Activated CD4-positive, CD25-positive, alpha-beta regulatory T cell (primary cell): ENCODE data around the gene ARSJ.
"Not testable (repeated sequence)": the region's sequence is repeated elsewhere in the genome, so short reads cannot be mapped to it uniquely, and the experiment has no call there.

Source experiments
- DNase-seq, 4 experiments: peaks; one replicate each; lab custom pipeline; 2025; lab: John Stamatoyannopoulos, UW

Gene ARSJ

DNA sequence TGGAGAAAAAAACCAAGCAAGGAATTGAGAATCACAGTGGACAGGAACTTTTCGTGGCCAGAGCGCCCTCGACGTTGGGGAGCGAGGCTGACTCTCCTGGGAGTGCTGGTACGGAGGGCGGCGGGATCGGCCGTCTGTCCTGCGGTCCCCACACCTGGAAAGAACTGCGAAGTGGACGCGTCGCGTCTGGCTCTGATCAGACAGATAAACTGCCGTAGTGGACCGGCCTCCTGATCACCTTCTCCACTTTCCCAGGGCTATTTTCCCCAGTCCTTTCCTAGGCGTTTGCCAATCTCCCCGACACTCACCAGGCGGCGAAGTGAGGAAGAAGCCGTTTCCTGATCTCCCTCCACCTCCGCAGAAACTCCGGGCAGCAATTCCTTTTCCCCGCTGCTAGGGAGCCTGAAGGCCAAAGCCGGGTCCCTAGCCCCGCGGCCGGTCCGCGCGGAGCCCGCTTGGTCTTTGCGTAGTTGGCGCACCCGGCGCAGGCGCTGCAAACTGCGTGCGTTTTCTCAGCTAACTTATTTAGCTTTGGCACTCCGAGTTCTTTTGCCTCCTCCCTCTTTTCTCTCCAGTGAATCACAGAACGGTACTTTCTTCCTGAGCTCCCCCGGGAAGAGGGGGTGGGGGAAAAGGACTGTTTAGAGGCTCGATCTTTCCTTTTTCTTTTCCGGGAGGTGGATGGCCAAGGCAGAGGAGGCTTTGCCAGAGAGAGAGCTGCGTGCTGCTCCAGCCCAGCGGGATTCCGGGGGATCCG lies at the start of gene ARSJ:
TSS of gene ARSJ (minus strand) at position 500 of the 757 bp plus-strand sequence. CDS start 813 bp downstream, outside the sequence.
- peak in 1 of 4 experiments; percentile 1 for DNase-seq

DNA sequence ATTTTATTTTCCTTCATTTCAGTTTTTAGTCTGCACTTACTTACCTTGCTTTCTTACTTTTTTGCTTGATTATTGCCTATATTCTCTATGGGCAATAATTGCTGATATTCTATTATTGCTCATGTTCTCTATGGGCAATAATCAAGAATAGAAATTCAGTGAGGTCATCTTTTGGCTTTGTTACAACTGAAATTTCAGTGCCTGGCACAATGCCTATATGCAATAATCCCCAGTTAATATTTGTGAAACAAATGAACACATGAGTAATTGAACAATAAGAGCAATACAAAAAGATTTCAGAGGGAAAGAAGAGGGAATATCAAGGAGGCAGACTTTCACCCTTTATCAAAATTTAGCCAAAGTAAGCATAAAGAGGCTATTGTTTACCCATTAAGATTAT lies 48.6 kb upstream of the ARSJ start:
- no peak for DNase-seq

DNA sequence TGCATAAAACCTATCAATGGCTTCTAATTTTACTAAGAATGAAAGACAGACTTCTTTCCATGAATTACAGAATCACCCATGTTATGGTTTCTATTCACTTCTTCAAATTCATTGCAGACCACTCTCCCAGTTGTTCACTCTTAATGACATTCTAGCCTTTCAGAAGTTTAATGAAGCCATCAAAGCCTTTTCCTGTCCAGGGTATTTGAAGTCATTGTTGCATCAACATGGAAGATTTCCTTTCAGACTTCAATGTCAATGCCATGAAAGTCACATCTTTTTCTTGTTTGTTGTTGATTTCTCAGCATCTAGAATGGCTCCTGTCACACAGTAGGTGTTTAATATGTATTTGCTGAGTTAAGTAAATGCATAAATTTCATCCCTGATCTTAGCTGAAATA lies 48.1 kb upstream of the ARSJ start:
- DNase-seq, result no peak

DNA sequence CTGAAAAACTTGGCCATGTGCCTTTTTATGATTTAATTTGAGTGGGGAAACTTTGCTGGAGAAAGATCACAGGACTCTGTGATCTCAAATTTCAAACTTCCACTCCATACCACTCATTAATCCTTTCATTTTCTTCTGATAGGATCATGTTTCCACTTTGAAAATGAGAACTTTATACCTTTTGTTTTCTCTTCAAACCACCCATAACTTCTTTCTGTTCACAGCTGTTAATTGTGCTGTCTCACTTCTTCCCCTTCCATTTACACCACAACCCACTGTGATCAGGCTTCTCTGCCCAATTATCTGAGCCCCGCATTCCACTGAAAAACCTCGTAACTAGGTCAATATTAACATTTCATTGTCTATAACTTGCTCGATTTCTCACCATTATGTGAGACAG lies 47.0 kb upstream of the ARSJ start:
- no peak for DNase-seq

DNA sequence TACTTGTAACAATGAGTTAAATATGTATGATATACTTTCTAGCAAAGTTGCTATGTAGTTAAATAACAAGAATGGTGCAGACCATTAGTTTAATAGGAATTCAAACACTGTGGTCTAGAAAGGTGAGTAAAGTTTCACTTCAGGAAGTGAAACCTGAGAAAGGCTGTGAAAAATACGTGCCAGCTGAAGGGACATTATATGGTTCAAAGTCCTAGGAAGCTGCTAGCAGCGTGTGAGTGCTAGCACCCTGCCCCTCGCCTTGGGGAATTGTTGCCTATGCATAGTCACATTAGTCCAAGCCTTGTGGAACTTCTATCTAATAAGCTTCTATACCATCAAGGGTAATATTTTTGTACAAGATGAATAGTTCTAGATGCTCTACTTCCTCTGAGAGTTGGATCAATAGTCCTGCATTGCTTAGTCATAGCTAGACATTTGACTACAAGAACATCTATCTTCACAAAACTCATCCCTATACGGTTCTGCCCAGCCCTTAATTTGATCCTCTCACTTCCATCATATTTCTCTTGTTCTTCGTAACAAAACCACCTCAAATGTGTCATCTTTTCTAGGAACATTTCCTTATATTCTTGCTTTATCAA lies 45.8 kb upstream of the ARSJ start:
- DNase-seq, result no peak

DNA sequence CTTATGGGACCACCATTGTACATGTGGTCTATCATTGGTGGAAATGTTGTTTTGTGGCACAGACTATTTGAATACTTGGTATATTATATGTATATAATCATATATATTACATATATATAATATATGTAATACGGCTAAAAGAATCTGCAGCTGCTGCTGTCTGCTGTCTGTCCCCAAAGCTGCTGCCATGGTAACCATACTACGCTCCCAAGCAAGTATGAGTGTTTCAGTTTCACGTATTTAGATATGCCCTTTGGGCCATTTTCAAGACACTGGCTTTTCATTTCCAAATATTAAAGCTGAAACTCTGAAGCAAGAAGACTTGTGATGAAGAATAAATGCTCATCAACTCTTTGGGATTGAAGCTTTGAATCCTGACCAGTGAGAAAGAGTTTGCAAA lies 42.0 kb upstream of the ARSJ start:
- DNase-seq, result no peak

DNA sequence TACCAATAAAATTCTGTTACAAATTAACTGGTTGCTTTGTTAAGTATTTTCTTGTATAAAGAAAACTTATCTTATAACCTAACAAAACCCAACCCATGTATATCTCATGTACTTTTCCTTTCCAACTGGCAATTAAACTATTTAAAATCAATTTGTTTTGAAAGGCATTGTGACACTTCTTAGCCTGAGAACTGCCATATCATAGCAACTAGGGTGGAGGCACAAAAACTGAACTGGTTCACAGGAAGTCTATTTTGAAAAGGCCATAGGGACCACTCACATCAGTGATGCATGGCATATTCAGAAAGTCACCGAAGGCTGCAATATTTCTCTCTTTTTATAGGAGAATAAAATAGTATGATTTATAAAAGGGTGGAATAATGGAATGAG lies 40.5 kb upstream of the ARSJ start:
- no peak for DNase-seq

DNA sequence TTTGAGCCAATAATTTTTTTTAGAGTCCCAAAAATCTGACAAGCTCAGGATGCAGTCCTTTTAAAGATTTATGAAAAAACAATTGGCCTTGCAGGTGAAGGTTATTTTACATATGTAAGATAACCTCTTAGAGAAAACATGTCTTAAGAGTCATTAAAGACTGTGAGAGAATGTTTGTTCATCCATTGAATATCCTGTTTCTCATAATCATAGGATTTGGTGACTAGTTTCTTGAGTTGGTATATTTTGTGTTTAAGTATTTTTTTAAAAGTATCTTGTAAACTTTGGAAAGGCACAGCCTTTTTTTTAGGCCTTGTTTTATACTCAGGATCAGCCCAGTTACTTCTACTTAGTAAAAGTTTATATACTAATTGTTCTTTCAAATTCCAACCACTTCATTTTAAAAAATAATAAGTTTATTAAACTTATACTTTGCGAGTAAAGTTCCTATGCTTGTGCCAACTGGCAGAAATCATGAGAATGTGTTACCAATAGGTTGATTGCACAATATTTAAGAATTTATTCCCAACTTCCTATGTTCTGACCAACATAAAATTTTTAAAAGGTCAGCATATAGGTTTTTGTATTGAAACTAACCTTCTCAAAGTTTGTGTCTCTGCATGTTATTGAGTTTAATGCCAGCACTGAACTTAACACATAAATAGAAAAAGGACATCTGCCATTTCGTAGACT lies 40.0 kb upstream of the ARSJ start:
- no peak for DNase-seq

DNA sequence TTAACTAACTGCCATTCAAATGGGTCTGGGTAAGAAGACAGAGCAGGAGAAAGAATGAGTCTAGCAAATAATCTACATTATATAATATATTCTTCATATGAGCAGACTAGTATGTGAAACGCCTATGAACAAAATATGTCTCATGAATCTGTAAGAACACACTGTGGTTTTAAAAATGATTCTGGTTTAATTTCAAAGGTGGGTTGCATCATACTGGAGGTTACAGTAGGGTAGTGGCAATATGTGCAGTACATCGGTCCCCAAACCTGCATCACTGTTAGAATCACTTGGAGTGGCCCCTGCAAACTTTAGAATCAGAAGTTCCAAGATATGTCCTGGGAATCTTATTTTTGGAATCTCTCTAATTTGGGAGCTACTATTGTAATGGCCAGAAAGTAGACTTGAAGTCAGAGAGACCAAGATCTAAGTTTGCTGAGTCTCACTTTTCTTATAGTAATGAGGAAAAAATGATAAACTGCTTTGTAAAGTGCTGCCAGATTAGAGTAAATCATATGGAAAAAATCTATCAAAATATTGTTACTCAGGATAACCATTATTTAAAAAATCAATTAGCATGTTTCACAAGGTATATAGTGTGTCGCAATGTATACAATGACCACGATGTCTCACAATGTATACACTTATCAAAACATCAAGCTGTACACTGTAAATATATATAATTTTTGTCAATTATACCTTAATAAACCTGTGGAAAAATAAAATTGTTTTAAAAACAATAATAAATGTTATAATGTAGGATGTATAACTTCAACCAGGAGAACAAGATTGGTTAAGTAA lies 37.9 kb upstream of the ARSJ start:
- DNase-seq, result no peak

DNA sequence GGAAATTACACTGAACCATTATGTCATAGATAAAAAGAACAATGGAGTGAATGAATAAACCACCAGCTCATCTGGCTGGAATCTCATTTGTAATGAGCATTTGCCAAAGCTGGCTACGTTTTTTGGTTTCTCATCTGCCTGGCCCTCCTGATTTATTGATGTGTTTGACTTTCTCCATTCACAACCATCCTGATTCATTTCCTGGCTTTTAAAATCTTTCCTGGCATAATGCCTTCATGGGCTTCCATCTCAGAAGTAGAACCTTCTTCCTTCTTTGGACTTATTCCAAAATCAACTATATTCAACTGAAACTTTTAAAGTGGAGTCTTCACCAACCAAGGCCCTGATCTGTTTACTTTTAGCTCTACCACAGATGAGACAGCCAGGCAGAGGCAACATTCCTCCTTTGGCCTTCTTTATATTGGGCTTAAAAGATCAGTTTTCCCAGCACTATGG lies 36.0 kb upstream of the ARSJ start:
- DNase-seq, result no peak

DNA sequence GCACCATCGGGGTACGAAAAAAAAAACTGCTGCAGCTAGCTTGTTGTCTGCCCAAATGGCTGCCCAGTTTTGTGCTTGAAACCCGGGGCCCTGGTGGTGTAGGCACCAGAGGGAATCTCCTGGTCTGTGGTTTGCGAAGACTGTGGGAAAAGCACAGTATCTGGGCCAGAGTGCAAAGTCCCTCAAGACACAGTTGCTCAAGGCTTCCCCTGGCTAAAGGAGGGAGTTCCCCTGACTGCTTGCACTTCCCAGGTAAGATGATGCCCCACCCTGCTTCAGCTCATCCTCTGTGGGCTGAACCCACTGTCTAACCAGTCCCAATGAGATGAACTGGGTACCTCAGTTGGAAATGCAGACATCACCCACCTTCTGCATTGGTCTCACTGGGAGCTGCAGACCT lies 33.8 kb upstream of the ARSJ start:
- not testable (repeated sequence) for DNase-seq

DNA sequence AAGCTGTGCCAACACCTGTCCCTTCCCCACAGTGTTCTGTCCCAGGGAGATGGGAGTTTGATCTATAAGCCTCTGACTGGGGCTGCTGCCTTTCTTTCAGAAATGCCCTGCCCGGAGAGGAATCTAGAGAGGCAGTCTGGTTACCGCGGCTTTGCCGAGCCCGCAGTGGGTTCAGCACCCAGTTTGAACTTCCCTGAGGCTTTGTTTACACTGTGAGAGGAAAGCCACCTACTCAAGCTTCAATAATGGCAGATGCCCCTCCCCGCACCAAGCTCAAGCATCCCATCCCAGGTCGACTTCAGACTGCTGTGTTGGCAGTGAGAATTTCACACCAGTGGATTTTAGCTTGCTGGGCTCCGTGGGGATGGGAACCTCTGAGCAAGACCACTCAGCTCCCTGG lies 33.3 kb upstream of the ARSJ start:
- no peak for DNase-seq

DNA sequence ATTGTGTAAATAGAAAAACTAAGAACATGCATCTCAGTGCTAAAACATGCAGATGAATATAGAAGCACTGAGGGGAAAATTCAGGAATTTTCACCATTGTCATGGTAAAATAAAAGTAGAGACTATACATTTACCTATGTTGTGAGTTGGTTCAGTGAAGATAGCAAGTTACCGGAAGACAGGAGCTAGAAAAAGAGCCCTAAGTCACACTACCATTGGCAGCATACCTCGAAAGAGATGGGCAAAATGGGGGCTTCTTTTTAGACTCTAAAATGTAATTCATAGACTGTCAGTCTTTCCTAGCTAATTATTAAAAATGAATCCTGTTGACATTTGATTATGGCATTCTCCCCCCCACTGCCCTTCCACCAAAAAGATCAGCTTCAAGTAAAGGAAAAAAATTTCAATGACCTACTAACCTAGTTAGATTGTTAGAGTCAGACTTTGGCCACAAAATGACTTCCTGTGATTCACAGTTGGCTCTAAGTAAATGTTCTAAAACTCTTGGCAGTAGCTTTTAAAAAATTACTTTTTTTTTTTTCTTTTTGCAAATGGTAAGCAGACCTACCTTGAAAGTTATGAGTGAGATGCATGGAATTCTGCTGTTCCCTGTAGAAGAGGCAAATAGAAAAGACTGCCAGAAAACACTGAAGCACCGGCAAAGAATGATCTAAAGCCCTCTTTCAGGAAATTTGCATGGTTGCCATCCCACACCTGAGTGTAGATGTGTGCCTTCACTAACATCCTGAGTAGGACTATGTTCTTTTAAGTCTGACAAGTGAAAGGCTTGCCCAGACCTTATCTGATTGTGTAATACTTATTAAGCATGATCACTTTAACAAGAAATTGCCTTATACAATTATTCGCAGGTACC lies 26.4 kb upstream of the ARSJ start:
- no peak for DNase-seq

DNA sequence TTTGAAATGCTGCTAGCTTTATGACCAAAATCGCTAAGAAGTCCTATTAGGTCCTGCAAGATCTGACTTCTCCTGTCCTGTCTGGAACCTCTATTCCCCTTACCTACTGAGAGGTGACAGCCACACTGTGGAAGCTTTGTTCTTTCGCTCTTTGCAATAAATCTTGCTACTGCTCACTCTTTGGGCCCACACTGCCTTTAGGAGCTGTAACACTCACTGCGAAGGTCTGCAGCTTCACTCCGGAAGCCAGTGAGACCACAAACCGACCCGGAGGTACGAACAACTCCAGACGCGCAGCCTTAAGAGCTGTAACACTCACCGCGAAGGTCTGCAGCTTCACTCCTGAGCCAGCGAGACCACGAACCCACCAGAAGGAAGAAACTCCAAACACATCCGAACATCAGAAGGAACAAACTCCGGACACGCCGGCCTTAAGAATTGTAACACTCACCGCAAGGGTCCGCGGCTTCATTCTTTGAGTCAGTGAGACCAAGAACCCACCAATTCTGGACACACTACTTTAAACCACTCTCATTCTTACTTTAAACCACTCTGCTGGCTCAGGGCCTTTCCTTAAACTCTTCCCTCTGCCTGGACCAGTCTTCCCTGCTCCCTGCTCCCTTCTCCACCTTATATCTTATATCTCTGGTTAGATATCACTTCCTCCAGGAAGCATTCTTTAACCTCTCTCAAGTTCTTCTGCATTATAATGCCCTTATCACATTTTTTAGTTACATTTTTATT lies 25.2 kb upstream of the ARSJ start:
- DNase-seq, result not testable (repeated sequence)

DNA sequence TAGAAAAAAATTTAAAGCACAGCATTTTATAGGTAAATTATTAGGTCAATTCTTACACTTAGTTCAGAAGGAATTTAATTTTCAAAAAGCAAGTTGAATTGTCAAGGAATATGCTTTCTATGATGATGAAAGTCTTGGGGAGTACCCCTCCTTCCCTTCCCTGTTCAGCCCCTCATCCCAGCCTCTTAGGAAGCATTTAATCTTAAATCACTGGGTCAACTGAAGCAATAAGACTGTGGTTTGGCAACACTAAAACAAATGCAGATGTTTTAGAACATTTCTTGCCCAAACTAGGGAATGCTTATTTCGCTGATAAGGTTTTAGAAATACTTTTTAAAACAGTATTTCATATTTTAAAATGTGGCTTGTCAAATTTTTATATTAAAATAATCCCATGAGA lies 19.1 kb upstream of the ARSJ start:
- no peak for DNase-seq

DNA sequence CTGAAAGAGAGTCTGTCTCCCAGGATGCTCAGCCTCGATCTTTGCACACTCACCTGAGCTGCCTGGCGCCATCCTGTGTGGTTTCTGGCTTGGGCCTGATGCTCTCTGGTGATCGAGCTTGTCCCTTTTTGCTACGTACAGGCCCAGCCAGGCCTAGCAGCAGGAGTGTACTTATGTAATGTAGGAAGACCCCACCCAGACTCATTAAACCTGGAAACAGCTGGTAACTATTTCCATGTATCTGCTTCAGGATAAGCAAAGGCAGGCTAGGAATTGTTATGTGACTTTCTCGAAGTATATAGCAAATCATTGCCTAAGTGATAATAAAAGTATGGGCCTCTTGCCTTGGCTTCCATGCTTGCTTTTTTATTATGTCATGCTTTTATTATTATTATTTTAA lies 18.6 kb upstream of the ARSJ start:
- DNase-seq, result no peak

DNA sequence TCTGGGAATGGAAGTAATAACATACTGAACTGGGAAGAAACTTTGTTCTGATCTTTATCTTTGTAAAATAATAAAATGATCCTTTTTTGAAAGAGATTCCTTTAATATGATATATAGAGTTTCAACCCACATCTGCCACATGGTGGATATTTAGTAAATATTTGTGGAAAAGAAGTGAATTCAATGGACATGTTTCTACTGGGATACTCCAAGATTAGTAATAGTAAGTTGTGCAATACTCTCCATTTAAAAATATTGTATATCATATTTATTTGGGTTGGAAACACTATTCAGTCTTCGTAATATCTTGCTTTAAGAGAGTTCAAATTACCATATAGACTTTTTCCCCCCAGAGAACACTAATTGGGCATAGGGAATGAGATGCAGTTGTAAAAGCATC lies 17.8 kb upstream of the ARSJ start:
- DNase-seq, result no peak

DNA sequence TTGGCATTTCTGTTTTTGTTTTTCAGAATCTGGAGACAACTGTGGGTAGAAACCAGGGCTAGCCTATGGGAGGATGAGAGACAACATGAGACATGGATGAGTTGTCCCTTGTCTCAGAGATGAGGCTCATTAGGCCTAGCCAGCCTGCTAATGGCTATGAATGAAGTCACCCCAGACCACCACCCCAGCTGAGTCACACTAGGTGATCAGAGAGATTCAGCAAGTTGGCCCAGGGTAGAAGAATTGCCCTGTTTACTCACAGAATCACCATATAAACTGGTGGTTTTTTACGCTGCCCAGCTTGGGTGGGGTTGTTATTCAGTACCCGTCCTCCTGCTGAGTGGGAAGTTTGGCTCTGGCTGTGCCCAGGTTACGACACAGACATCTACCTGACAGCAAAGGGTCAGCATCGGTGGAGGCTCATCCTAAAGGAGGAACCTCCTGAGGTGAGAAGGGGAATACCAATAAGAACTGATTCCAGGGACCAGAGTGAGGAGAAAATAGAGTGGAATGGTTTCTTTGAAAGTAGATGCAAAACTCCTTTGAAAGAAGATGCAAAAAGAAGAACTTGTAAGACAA lies 17.2 kb upstream of the ARSJ start:
- DNase-seq, result no peak

DNA sequence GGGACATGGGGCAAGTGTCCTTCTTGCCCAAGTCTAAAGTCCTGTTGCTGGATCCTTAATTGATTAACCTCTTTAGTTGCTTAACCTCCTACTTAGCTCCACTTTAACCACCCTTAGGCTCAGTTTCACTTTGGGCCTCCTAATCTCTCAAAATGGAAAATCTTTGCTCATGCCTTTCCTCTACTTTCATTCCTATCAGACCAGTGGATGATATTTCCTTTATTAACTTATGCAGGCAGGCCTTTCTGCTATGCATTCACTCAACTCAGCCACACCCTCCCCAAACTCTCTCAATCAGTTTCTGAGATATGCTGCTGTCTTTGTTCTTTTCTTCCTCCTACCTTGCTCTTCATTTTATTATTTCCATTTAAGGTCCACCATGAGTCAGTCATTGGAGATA lies 14.4 kb upstream of the ARSJ start:
- no peak for DNase-seq

DNA sequence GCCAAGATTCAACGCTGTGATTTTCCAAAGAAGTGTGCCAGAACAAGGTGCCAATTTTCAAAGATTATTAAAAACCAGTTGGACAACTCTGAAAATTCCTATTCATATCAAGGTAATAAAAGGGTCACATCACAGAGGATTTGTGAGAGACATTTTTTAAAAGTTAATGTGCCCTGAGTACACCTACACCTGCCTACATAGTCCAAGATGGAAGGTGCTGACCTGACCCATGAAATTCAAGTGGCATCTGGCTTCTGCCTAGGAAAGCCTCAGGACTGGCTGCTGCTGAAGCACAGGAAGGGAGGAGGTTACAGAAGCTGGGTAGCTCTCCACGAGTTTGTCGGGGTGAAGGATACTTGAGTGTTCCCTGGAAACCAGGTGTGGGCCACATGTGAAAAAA lies 11.4 kb upstream of the ARSJ start:
- no peak for DNase-seq
